ENCODE data around the gene SLC9A3.

Gene SLC9A3

DNA sequence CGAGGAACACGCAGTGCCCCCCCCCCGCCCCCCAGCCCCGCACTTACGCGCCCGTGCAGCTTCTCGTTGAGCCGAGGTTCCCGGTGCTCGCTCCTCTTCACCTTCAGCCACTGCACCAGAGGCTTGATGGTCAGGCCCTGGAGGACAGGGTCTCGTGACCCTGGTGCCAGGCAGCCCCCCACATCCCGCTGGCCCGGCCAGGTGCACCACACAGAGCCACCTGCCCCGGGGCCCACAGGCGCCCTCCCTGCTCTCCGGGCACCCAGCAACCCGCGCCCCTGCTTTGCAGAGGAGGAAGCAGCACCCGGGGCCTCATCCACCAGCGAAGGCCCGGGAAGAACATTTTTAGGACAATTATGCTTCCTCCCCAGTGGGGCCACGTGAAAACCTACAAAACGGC, 42.2 kb downstream of the SLC9A3 start:
- no CpG with 5 or more reads among the region's 24 CpGs for WGBS (ENCODE audit: insufficient coverage, insufficient read length)

DNA sequence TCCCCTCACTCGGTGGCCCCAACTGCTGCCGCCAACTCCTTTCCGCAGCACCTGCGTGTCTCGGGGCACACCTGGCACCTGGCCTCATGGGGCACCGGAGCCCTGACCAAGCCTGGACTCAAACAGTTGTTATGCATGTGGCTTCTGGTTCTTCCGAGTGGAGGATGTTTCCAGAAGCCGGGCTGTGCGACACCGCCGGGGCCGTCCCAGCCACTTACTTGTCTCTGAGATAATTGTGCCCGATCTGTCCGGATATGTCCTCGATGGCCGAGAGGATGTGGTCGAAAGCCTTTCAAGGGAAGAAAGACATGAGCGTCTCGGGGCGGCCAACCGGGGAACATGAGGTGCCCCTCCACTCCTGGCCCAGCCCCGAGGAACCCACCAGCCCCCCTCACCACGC, 42.9 kb downstream of the SLC9A3 start:
- Histone ChIP-seq H3K4me3 (ENCODE audit: low read length) (no peak overlapping the region), H3K9me3 (ENCODE audit: control insufficient read depth, insufficient read depth, low read length) (no peaks in the 10 kb centered on the region), H3K4me1 (ENCODE audit: control insufficient read depth, insufficient read depth, low read length) (no peaks in the 10 kb centered on the region), H3K27me3 (ENCODE audit: control insufficient read depth, insufficient read depth, low read length) (peaks cover 13% of the 10 kb centered on the region; the same call in 1 of the 2 replicates), H3K36me3 (ENCODE audit: control insufficient read depth, insufficient read depth, low read length) (no peaks in the 10 kb centered on the region), H3K27ac (ENCODE audit: low read length) (no peak overlapping the region)
- WGBS (ENCODE audit: insufficient coverage, insufficient read length), result no CpG with 5 or more reads among the region's 23 CpGs
- DNase-seq (ENCODE audit: low read depth, low spot score), result no peak

More for the DNA sequence above, 42.2 kb downstream of the SLC9A3 start:
- Histone ChIP-seq H3K9me3 (ENCODE audit: control insufficient read depth, insufficient read depth, low read length) (no peaks in the 10 kb centered on the region), H3K27ac (ENCODE audit: low read length) (no peak overlapping the region), H3K4me1 (ENCODE audit: control insufficient read depth, insufficient read depth, low read length) (no peaks in the 10 kb centered on the region), H3K36me3 (ENCODE audit: control insufficient read depth, insufficient read depth, low read length) (no peaks in the 10 kb centered on the region), H3K4me3 (ENCODE audit: low read length) (no peak overlapping the region), H3K27me3 (ENCODE audit: control insufficient read depth, insufficient read depth, low read length) (peaks cover 8% of the 10 kb centered on the region; the same call in 1 of the 2 replicates)
- no peak for DNase-seq (ENCODE audit: low read depth, low spot score)

GRCh38 chr5:479566-480319, 44.5 kb downstream of the SLC9A3 start:
- no CpG with 5 or more reads among the region's 34 CpGs for WGBS (ENCODE audit: insufficient coverage, insufficient read length)
- Histone ChIP-seq H3K4me3 (ENCODE audit: low read length) (no peak overlapping the region), H3K36me3 (ENCODE audit: control insufficient read depth, insufficient read depth, low read length) (no peaks in the 10 kb centered on the region), H3K4me1 (ENCODE audit: control insufficient read depth, insufficient read depth, low read length) (peaks cover 1% of the 10 kb centered on the region; the same call in 1 of the 2 replicates), H3K9me3 (ENCODE audit: control insufficient read depth, insufficient read depth, low read length) (no peaks in the 10 kb centered on the region), H3K27ac (ENCODE audit: low read length) (no peak overlapping the region), H3K27me3 (ENCODE audit: control insufficient read depth, insufficient read depth, low read length) (peaks cover 29% of the 10 kb centered on the region)
- DNase-seq (ENCODE audit: low read depth, low spot score), result no peak

- Histone ChIP-seq H3K36me3 (ENCODE audit: control insufficient read depth, insufficient read depth, low read length) (no peaks in the 10 kb centered on the region), H3K27ac (ENCODE audit: low read length) (no peak overlapping the region), H3K4me3 (ENCODE audit: low read length) (no peak overlapping the region), H3K9me3 (ENCODE audit: control insufficient read depth, insufficient read depth, low read length) (no peaks in the 10 kb centered on the region), H3K4me1 (ENCODE audit: control insufficient read depth, insufficient read depth, low read length) (peaks cover 1% of the 10 kb centered on the region; the same call in 1 of the 2 replicates), H3K27me3 (ENCODE audit: control insufficient read depth, insufficient read depth, low read length) (peaks cover 31% of the 10 kb centered on the region)
- no CpG with 5 or more reads among the region's 18 CpGs for WGBS (ENCODE audit: insufficient coverage, insufficient read length)
- no peak for DNase-seq (ENCODE audit: low read depth, low spot score)
Measured at GRCh38 chr5:478982-479535, 45.2 kb downstream of the SLC9A3 start.

DNA sequence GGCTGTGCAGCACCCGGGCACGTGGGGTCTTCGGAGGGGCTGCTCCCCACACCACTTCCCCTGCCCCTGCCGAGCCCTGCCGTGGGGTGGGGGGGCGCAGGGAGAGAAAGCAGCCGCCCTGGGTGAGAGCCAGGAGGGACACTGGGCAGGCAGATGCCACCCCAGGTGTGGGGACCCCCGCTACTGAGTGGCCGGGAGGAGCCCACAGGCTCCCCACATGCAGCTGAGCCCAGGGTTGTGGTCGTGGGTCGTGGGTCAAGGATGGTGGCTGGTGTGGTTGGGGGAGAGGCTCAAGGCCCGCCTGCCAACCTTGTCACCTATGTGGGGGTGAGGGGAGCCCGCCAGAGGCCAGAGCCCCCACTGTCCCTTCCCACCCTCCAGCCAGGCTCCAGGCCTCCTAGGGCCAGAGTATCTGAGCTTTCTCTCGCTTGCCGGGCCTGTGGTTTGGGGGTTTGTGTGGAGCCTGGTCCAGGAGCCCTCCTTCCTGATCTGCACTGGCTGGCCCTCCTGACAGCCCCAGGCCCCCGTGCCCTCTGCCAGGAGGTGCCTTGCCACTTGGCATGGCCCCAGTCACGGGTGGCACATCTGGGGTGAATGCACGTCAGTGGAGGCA, 45.8 kb downstream of the SLC9A3 start:
- peaks cover 1% of the 10 kb centered on the region; the same call in 1 of the 2 replicates for H3K4me1 ChIP-seq (ENCODE audit: control insufficient read depth, insufficient read depth, low read length)
- no peaks in the 10 kb centered on the region for H3K9me3 ChIP-seq (ENCODE audit: control insufficient read depth, insufficient read depth, low read length)
- no peak overlapping the region for H3K4me3 ChIP-seq (ENCODE audit: low read length)
- no peak overlapping the region for H3K27ac ChIP-seq (ENCODE audit: low read length)
- WGBS (ENCODE audit: insufficient coverage, insufficient read length), result no CpG with 5 or more reads among the region's 18 CpGs
- H3K36me3 ChIP-seq (ENCODE audit: control insufficient read depth, insufficient read depth, low read length), result no peaks in the 10 kb centered on the region
- H3K27me3 ChIP-seq (ENCODE audit: control insufficient read depth, insufficient read depth, low read length), result peaks cover 36% of the 10 kb centered on the region
- no peak for DNase-seq (ENCODE audit: low read depth, low spot score)

DNA sequence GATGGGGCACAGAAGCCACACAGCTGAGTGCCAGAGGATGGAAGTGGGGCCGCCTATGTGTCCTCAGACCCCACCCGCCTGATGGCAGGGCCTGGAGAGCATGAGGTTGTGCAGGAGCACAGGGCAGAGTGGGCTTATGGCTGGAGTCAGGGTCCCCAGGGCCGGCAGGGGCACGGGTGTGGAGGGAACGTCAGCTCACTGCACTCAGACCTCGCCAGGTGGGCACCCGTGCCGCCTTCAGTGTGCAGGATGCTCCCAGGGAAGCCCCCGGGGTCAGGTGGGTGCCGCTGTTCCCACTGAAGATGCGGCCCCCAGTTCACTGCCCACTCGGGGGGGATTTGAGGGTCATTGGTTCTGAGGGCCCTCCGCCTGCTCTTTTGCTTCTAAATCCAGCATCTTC, 46.4 kb downstream of the SLC9A3 start:
- H3K9me3 ChIP-seq (ENCODE audit: control insufficient read depth, insufficient read depth, low read length), result no peaks in the 10 kb centered on the region
- H3K27ac ChIP-seq (ENCODE audit: low read length), result no peak overlapping the region
- peaks cover 1% of the 10 kb centered on the region; the same call in 1 of the 2 replicates for H3K4me1 ChIP-seq (ENCODE audit: control insufficient read depth, insufficient read depth, low read length)
- no peak overlapping the region for H3K4me3 ChIP-seq (ENCODE audit: low read length)
- no peak for DNase-seq (ENCODE audit: low read depth, low spot score)
- WGBS (ENCODE audit: insufficient coverage, insufficient read length), result no CpG with 5 or more reads among the region's 13 CpGs
- peaks cover 37% of the 10 kb centered on the region for H3K27me3 ChIP-seq (ENCODE audit: control insufficient read depth, insufficient read depth, low read length)
- H3K36me3 ChIP-seq (ENCODE audit: control insufficient read depth, insufficient read depth, low read length), result no peaks in the 10 kb centered on the region

GRCh38 chr5:477247-477646, 47.0 kb downstream of the SLC9A3 start:
- Histone ChIP-seq H3K27ac (ENCODE audit: low read length) (no peak overlapping the region), H3K4me1 (ENCODE audit: control insufficient read depth, insufficient read depth, low read length) (peaks cover 1% of the 10 kb centered on the region; the same call in 1 of the 2 replicates), H3K4me3 (ENCODE audit: low read length) (no peak overlapping the region), H3K36me3 (ENCODE audit: control insufficient read depth, insufficient read depth, low read length) (no peaks in the 10 kb centered on the region), H3K9me3 (ENCODE audit: control insufficient read depth, insufficient read depth, low read length) (no peaks in the 10 kb centered on the region), H3K27me3 (ENCODE audit: control insufficient read depth, insufficient read depth, low read length) (peaks cover 37% of the 10 kb centered on the region)
- DNase-seq (ENCODE audit: low read depth, low spot score), result no peak
- WGBS (ENCODE audit: insufficient coverage, insufficient read length), result no CpG with 5 or more reads among the region's 19 CpGs

- Histone ChIP-seq H3K27me3 (ENCODE audit: control insufficient read depth, insufficient read depth, low read length) (peaks cover 37% of the 10 kb centered on the region), H3K4me3 (ENCODE audit: low read length) (no peak overlapping the region), H3K27ac (ENCODE audit: low read length) (no peak overlapping the region), H3K4me1 (ENCODE audit: control insufficient read depth, insufficient read depth, low read length) (peaks cover 1% of the 10 kb centered on the region; the same call in 1 of the 2 replicates), H3K9me3 (ENCODE audit: control insufficient read depth, insufficient read depth, low read length) (no peaks in the 10 kb centered on the region), H3K36me3 (ENCODE audit: control insufficient read depth, insufficient read depth, low read length) (no peaks in the 10 kb centered on the region)
- WGBS (ENCODE audit: insufficient coverage, insufficient read length), result no CpG with 5 or more reads among the region's 9 CpGs
- DNase-seq (ENCODE audit: low read depth, low spot score), result no peak
Measured at GRCh38 chr5:476814-477175, 47.5 kb downstream of the SLC9A3 start.

- Histone ChIP-seq H3K4me1 (ENCODE audit: control insufficient read depth, insufficient read depth, low read length) (peaks cover 1% of the 10 kb centered on the region; the same call in 1 of the 2 replicates), H3K4me3 (ENCODE audit: low read length) (no peak overlapping the region), H3K27me3 (ENCODE audit: control insufficient read depth, insufficient read depth, low read length) (peaks cover 37% of the 10 kb centered on the region), H3K36me3 (ENCODE audit: control insufficient read depth, insufficient read depth, low read length) (no peaks in the 10 kb centered on the region), H3K27ac (ENCODE audit: low read length) (no peak overlapping the region), H3K9me3 (ENCODE audit: control insufficient read depth, insufficient read depth, low read length) (no peaks in the 10 kb centered on the region)
- WGBS (ENCODE audit: insufficient coverage, insufficient read length), result no CpG with 5 or more reads among the region's 51 CpGs
- DNase-seq (ENCODE audit: low read depth, low spot score), result no peak
Measured at GRCh38 chr5:476102-476813, 48.0 kb downstream of the SLC9A3 start.

DNA sequence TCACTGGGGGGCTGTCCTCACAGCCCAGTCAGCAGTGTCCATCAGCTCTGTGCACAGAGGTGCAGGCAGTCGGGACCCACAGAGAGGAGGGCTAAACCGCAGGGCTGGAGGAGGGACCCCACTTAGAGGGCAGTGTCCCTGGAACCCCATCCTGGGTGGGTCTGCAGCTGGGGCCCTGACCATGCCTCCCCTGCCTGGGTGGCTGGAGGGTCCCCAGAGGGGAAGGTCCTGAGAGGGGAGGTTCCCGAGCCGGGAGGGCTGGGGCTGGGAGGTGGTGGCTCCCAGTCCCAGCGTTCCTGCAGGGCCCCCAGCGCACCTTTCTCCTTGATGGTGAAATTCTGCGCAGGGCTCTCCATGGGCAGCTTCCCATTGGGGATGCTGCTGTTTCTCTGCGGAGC, 48.5 kb downstream of the SLC9A3 start:
- H3K9me3 ChIP-seq (ENCODE audit: control insufficient read depth, insufficient read depth, low read length), result no peaks in the 10 kb centered on the region
- H3K27ac ChIP-seq (ENCODE audit: low read length), result no peak overlapping the region
- H3K36me3 ChIP-seq (ENCODE audit: control insufficient read depth, insufficient read depth, low read length), result no peaks in the 10 kb centered on the region
- no peak for DNase-seq (ENCODE audit: low read depth, low spot score)
- no peak overlapping the region for H3K4me3 ChIP-seq (ENCODE audit: low read length)
- H3K27me3 ChIP-seq (ENCODE audit: control insufficient read depth, insufficient read depth, low read length), result peaks cover 37% of the 10 kb centered on the region
- H3K4me1 ChIP-seq (ENCODE audit: control insufficient read depth, insufficient read depth, low read length), result peaks cover 1% of the 10 kb centered on the region; the same call in 1 of the 2 replicates
- no CpG with 5 or more reads among the region's 8 CpGs for WGBS (ENCODE audit: insufficient coverage, insufficient read length)
